ES-I3 (cell line): Measurements from ENCODE around the gene ALDH2.
"Not testable (repeated sequence)": the region's sequence is repeated elsewhere in the genome, so short reads cannot be mapped to it uniquely, and the experiment has no call there.

Experiments used
- H3K36me3 ChIP-seq: 2 replicates; pipeline ENCODE4 v1.6.1; 2013; ENCODE audit warnings: mild to moderate bottlenecking, low read length, control low read depth, moderate library complexity; ENCODE audit not compliant: insufficient read depth
- H3K4me1 ChIP-seq: 2 replicates; pipeline ENCODE4 v1.6.1; 2013; ENCODE audit warnings: mild to moderate bottlenecking, control low read depth, low read length; ENCODE audit not compliant: insufficient read depth
- H3K9ac ChIP-seq: 2 replicates; pipeline ENCODE4 v1.6.1; 2013; ENCODE audit warnings: low read depth, mild to moderate bottlenecking, low read length, moderate library complexity
- H3K9me3 ChIP-seq: 2 replicates; pipeline ENCODE4 v1.6.1; 2013; ENCODE audit warnings: mild to moderate bottlenecking, low read length, moderate library complexity; ENCODE audit not compliant: control insufficient read depth, insufficient read depth

Gene ALDH2

DNA sequence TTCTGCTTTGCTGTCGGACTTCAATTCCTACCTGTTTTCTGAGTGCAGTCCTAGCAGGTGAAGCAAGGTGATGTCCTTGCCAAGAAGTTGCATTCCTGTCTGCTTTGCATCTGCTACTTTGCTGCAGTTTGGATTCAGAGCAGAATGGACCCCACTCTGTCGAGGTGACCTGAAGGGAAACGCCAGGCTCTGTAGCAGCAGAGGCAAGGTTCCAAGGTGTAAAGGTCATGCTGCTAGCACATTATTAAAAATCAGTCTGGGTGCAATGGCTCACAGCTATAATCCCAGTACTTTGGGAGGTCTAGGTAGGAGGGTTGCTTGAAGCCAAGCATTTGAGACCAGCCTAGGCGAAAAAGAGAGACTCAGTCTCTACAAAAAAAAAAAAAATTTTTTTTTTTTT lies 17.3 kb upstream of the ALDH2 start:
- no peak overlapping the region for H3K9ac ChIP-seq

GRCh38 chr12:111753144-111753881 lies 13.4 kb upstream of the ALDH2 start:
- H3K36me3 ChIP-seq, result no peaks in the 10 kb centered on the region; the same call in 1 of the 2 replicates

More for the DNA sequence above, 17.3 kb upstream of the ALDH2 start:
- no peaks in the 10 kb centered on the region; the same call in none of the 2 replicates for H3K36me3 ChIP-seq
- no peaks in the 10 kb centered on the region; the same call in 1 of the 2 replicates for H3K4me1 ChIP-seq
- no peaks in the 10 kb centered on the region for H3K9me3 ChIP-seq

DNA sequence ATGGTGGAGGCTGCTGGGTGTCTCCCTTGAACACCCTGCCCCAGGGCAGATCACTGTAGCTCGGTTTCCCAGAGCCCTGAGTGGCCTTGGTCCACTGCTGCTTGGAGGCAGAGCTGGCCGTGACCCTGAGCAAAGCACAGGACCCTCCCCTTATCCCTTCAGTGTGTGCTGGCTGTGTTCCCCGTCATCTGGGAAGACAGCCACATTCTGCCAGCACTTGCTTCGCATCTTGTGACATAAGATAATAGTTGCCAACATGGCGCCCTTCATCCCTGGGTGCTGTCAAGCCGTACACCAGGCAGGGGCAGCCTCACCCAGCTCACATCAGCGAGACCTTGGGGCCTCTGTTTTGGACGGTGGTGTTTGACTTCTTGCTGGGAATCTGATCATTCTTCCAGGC lies 12.1 kb upstream of the ALDH2 start:
- peaks cover 8% of the 10 kb centered on the region for H3K4me1 ChIP-seq
- no peaks in the 10 kb centered on the region; the same call in 1 of the 2 replicates for H3K36me3 ChIP-seq
- no peaks in the 10 kb centered on the region for H3K9me3 ChIP-seq
- H3K9ac ChIP-seq, result no peak overlapping the region

More at GRCh38 chr12:111753144-111753881, 13.4 kb upstream of the ALDH2 start:
- Histone ChIP-seq H3K9me3 (no peaks in the 10 kb centered on the region), H3K4me1 (peaks cover 5% of the 10 kb centered on the region), H3K9ac (no peak overlapping the region)

DNA sequence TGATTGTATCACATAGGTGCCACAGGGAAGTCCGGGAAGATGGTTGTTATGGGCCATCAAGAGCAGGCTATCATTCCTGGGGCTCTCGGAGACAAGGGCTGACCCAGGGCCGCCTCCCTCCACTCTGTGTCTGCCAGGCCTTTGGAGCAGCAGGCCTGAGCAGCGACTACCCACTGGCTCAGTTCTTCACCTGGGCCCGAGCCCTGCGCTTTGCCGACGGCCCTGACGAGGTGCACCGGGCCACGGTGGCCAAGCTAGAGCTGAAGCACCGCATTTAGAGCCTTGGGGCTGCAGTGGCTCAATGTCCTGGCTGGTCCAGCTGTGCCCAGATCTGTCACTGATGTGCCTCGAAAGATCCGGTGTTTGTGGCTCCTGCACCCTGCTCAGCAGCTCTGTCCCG lies 10.5 kb upstream of the ALDH2 start:
- no peaks in the 10 kb centered on the region for H3K9me3 ChIP-seq
- no peak overlapping the region for H3K9ac ChIP-seq
- H3K4me1 ChIP-seq, result peaks cover 8% of the 10 kb centered on the region
- H3K36me3 ChIP-seq, result no peaks in the 10 kb centered on the region; the same call in 1 of the 2 replicates

- H3K36me3 ChIP-seq, result no peaks in the 10 kb centered on the region; the same call in 1 of the 2 replicates
- no peaks in the 10 kb centered on the region for H3K9me3 ChIP-seq
- H3K4me1 ChIP-seq, result peaks cover 8% of the 10 kb centered on the region
- H3K9ac ChIP-seq, result no peak overlapping the region
These were observed 10.1 kb upstream of the ALDH2 start for GRCh38 chr12:111756681-111757080.

- no peaks in the 10 kb centered on the region; the same call in 1 of the 2 replicates for H3K36me3 ChIP-seq
- H3K4me1 ChIP-seq, result peaks cover 8% of the 10 kb centered on the region
- no peaks in the 10 kb centered on the region for H3K9me3 ChIP-seq
- no peak overlapping the region for H3K9ac ChIP-seq
These were observed 9.2 kb upstream of the ALDH2 start for GRCh38 chr12:111757361-111758119.

DNA sequence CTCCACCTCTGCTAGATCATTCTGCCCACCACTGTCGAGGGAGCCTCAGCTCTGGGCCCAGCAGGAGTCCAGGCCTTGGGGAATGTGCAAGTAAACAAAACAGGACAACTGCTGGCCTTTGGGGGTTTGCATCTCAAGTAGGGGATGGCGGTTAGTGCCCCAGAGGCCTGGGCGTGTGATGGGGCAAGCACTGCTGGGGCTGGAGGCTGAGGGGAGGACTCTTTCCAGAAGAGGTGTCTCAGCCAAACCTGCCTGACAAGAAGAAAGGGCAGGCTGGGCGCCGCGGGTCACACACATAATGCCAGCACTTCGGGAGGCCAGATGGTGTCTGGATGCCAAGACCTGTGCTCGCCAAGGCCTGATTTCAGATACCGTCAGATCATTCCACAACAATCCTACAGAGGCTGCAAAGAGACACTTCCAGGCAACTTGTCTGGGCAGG lies 8.6 kb upstream of the ALDH2 start:
- Histone ChIP-seq H3K9me3 (no peaks in the 10 kb centered on the region), H3K9ac (no peak overlapping the region), H3K36me3 (no peaks in the 10 kb centered on the region; the same call in 1 of the 2 replicates), H3K4me1 (peaks cover 8% of the 10 kb centered on the region)

GRCh38 chr12:111759271-111759670 lies 7.5 kb upstream of the ALDH2 start:
- Histone ChIP-seq H3K9me3 (no peaks in the 10 kb centered on the region), H3K36me3 (no peaks in the 10 kb centered on the region)

DNA sequence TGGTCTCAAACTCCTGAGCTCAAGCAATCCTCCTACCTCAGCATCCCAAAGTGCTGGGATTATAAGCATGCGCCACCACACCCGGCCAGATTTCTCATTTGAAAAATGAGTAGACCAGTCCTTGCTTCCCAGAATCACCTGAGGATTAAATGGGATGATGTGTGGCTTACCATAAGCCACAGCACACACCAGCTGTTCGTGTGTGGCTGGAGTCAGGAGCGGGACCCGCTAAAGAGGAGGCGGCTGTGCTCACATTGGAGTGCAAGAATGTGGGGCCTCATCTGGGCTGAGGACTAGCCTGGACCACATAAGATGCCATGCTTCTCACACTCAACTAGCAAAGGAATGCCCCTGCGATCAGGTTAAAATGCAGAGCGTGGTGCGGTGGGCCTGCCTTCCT lies 6.7 kb upstream of the ALDH2 start:
- H3K9ac ChIP-seq, result no peak overlapping the region
- H3K4me1 ChIP-seq, result peaks cover 8% of the 10 kb centered on the region
- H3K9me3 ChIP-seq, result no peaks in the 10 kb centered on the region; the same call in 1 of the 2 replicates
- H3K36me3 ChIP-seq, result no peaks in the 10 kb centered on the region

More at GRCh38 chr12:111759271-111759670, 7.5 kb upstream of the ALDH2 start:
- H3K4me1 ChIP-seq, result peaks cover 8% of the 10 kb centered on the region
- H3K9ac ChIP-seq, result no peak overlapping the region

DNA sequence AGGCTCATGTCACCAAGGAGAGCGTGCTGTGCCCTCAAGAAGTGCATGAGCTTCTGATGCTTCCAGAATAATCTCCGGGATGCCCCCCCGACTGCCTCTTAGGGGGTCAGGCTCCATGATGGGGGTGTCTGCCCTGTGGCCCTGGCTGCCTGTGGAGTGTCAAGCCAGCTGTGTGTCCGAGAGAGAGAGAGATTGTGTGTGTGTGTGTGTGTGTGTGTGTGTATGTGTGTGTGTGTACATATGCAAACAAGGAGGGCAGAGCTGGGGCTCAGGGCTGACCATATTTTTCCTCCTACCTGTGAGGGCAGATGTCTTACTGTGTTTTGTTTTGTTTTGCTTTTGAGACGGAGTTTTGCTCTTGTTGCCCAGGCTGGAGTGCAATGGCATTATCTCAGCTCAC lies 5.6 kb upstream of the ALDH2 start:
- Histone ChIP-seq H3K9ac (no peak overlapping the region), H3K36me3 (no peaks in the 10 kb centered on the region), H3K4me1 (peaks cover 8% of the 10 kb centered on the region), H3K9me3 (no peaks in the 10 kb centered on the region; the same call in 1 of the 2 replicates)

- no peaks in the 10 kb centered on the region; the same call in 1 of the 2 replicates for H3K9me3 ChIP-seq
- no peak overlapping the region for H3K9ac ChIP-seq
- peaks cover 8% of the 10 kb centered on the region for H3K4me1 ChIP-seq
- no peaks in the 10 kb centered on the region for H3K36me3 ChIP-seq
These were observed 5.0 kb upstream of the ALDH2 start for GRCh38 chr12:111761706-111762105.

DNA sequence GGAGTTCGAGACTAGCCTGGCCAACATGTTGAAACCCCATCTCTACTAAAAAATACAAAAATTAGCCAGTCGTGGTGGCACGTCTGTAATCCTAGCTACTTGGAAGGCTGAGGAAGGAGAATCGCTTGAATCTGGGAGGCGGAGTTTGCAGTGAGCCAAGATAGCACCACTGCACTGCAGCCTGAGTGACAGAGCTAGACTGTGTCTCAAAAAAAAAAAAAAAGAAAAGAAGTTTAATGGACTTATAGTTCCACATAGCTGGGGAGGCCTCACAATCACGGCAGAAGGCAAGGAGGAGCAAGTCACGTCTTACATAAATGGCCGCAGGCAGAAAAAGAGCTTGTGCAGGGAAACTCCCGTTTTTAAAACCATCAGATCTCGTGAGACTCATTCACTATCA lies 3.2 kb upstream of the ALDH2 start:
- not testable (repeated sequence) for H3K36me3 ChIP-seq, H3K9ac ChIP-seq, H3K9me3 ChIP-seq, H3K4me1 ChIP-seq

GRCh38 chr12:111764120-111764821 lies 2.5 kb upstream of the ALDH2 start:
- H3K9ac ChIP-seq, result no peak overlapping the region
- H3K36me3 ChIP-seq, result no peaks in the 10 kb centered on the region
- no peaks in the 10 kb centered on the region; the same call in 1 of the 2 replicates for H3K9me3 ChIP-seq
- H3K4me1 ChIP-seq, result peaks cover 4% of the 10 kb centered on the region; the same call in 1 of the 2 replicates
